ENCODE data around the gene PEX11G.

- TF ChIP-seq CTCF (IDR thresholded peaks at IDR 0.05) (no peak), POLR2A (IDR thresholded peaks at IDR 0.05) (no peak)
Measured at GRCh38 chr19:7516878-7517277, 28.0 kb upstream of the PEX11G start.
